GM21737 (cell line): Measurements from ENCODE around the gene PIGC.

Experiments
- ATAC-seq: cut with Tn5 transposase; IDR thresholded peaks from one replicate; pipeline ENCODE4 v1.9.1; 2021; ENCODE audit warnings: mild to moderate bottlenecking, moderate library complexity; ENCODE audit not compliant: unreplicated experiment

Gene PIGC

GRCh38 chr1:172400722-172401105 is 43.2 kb downstream of the PIGC start:
- no peak for ATAC-seq

- no peak for ATAC-seq
Measured at GRCh38 chr1:172399756-172400721, 43.8 kb downstream of the PIGC start.

GRCh38 chr1:172398970-172399755 is 44.7 kb downstream of the PIGC start:
- no peak for ATAC-seq

- no peak for ATAC-seq
Measured at GRCh38 chr1:172398193-172398592, 45.7 kb downstream of the PIGC start.

- no peak for ATAC-seq
Measured at GRCh38 chr1:172397633-172398032, 46.2 kb downstream of the PIGC start.

- ATAC-seq = no peak
Measured at GRCh38 chr1:172397221-172397620, 46.6 kb downstream of the PIGC start.

- ATAC-seq = no peak
Measured at GRCh38 chr1:172395576-172395975, 48.3 kb downstream of the PIGC start.

GRCh38 chr1:172394811-172395210 is 49.1 kb downstream of the PIGC start:
- ATAC-seq = no peak

- ATAC-seq = peak; percentile 75
Measured at GRCh38 chr1:172394141-172394751, 49.6 kb downstream of the PIGC start.

- no peak for ATAC-seq
Measured at GRCh38 chr1:172393354-172393753, 50.5 kb downstream of the PIGC start.

GRCh38 chr1:172391976-172392375 is 51.9 kb downstream of the PIGC start:
- ATAC-seq = no peak
